PFSK-1 (cell line): ENCODE measurements around the gene HOXB6.

Experiments
- FOXP2 ChIP-seq: optimal IDR thresholded peaks from 2 replicates; pipeline ENCODE3; 2011; ENCODE audit warnings: borderline replicate concordance, control low read depth, inconsistent platforms; ENCODE audit not compliant: insufficient read depth; ENCODE audit errors: extremely low read length, extremely low read depth
- POLR2AphosphoS5 ChIP-seq: IDR thresholded peaks from 2 replicates; pipeline ENCODE4 v1.6.1; 2012; ENCODE audit warnings: low read depth, mild to moderate bottlenecking, control low read depth, low read length, moderate library complexity
- SIN3A ChIP-seq: IDR thresholded peaks from 2 replicates; pipeline ENCODE4 v1.6.1; 2012; ENCODE audit warnings: mild to moderate bottlenecking, low read length, moderate library complexity, borderline replicate concordance; ENCODE audit not compliant: insufficient read depth
- TAF1 ChIP-seq: IDR thresholded peaks from 2 replicates; pipeline ENCODE4 v1.6.1; 2012; ENCODE audit warnings: low read length, control low read depth, borderline replicate concordance; ENCODE audit not compliant: insufficient read depth
- TF ChIP-seq, protein P1 (sequence below), 2 experiments: IDR thresholded peaks; 2 replicates each; pipeline versions ENCODE4 v1.6.1 to v1.8.0; 2011 to 2012; ENCODE audit warnings: low read depth in 2 of 2, low read length in 2 of 2, control low read depth in 1 of 2, inconsistent platforms in 1 of 2, mild to moderate bottlenecking in 1 of 2, moderate library complexity in 1 of 2; ENCODE audit not compliant: insufficient read depth in 1 of 2

HOXB6 gene

DNA sequence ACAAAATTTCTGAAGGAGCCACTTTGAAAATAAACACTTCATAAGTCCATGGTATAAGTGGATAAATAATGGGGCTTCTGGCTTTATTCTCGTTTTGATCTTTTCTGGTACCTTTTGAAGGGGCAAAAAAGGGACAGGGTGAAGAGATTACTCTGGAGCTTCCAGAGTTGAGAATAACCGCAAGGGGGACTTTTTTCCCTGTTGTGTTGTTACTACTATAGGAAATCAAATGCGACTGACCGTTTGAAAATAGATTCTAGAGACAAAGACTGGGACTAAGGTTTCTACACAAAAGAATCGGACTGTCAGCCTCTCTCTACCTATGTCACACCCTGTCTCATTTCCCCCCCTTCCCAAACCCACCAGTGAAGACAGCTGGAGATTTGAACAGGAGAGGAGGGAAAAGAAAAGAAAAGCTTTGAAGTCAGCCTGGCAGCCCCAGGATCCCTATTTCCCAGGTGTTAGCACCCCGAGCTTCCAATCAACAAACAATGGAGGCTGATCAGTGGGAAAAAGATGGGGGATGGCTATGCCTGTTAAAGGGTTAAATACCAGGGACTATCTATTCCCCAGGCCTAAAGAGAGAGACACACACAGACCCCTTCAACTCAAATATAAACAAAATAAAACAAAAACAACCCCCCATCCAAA lies 35.0 kb downstream of the HOXB6 start:
- TF ChIP-seq TAF1 (no peak), FOXP2 (no peak), SIN3A (no peak), POLR2AphosphoS5 (no peak)
- TF ChIP-seq, protein P1, sequence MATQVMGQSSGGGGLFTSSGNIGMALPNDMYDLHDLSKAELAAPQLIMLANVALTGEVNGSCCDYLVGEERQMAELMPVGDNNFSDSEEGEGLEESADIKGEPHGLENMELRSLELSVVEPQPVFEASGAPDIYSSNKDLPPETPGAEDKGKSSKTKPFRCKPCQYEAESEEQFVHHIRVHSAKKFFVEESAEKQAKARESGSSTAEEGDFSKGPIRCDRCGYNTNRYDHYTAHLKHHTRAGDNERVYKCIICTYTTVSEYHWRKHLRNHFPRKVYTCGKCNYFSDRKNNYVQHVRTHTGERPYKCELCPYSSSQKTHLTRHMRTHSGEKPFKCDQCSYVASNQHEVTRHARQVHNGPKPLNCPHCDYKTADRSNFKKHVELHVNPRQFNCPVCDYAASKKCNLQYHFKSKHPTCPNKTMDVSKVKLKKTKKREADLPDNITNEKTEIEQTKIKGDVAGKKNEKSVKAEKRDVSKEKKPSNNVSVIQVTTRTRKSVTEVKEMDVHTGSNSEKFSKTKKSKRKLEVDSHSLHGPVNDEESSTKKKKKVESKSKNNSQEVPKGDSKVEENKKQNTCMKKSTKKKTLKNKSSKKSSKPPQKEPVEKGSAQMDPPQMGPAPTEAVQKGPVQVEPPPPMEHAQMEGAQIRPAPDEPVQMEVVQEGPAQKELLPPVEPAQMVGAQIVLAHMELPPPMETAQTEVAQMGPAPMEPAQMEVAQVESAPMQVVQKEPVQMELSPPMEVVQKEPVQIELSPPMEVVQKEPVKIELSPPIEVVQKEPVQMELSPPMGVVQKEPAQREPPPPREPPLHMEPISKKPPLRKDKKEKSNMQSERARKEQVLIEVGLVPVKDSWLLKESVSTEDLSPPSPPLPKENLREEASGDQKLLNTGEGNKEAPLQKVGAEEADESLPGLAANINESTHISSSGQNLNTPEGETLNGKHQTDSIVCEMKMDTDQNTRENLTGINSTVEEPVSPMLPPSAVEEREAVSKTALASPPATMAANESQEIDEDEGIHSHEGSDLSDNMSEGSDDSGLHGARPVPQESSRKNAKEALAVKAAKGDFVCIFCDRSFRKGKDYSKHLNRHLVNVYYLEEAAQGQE (IDR thresholded peaks at IDR 0.05; ENCODE audit: insufficient read depth in 1 of 2, low read depth in 2 of 2, low read length in 2 of 2) = no peak

DNA sequence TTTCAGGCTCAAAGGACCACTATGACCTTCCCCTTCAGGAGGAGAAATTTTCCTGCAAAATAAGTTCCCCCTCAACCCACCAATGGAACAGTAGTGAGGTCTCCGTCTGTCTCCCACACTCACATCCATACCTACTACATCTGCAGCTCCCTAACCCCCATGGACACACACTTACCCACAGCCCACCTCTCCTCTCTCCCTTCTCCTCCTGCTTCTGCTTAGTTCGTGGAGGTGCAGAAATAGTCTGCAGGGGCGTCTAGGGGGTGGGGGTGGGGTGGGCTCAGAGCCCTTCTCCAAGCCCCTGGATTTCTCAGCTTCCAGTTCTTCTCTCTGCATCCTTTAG lies 35.6 kb downstream of the HOXB6 start:
- TF ChIP-seq FOXP2 (no peak), TAF1 (no peak), SIN3A (no peak), POLR2AphosphoS5 (no peak)
- TF ChIP-seq, protein P1 (IDR thresholded peaks at IDR 0.05; ENCODE audit: insufficient read depth in 1 of 2, low read depth in 2 of 2, low read length in 2 of 2) = no peak

GRCh38 chr17:48568499-48569239 lies 36.1 kb downstream of the HOXB6 start:
- TF ChIP-seq SIN3A (no peak), FOXP2 (no peak), POLR2AphosphoS5 (no peak), TAF1 (no peak)
- TF ChIP-seq, protein P1 (IDR thresholded peaks at IDR 0.05; ENCODE audit: insufficient read depth in 1 of 2, low read depth in 2 of 2, low read length in 2 of 2) = no peak

DNA sequence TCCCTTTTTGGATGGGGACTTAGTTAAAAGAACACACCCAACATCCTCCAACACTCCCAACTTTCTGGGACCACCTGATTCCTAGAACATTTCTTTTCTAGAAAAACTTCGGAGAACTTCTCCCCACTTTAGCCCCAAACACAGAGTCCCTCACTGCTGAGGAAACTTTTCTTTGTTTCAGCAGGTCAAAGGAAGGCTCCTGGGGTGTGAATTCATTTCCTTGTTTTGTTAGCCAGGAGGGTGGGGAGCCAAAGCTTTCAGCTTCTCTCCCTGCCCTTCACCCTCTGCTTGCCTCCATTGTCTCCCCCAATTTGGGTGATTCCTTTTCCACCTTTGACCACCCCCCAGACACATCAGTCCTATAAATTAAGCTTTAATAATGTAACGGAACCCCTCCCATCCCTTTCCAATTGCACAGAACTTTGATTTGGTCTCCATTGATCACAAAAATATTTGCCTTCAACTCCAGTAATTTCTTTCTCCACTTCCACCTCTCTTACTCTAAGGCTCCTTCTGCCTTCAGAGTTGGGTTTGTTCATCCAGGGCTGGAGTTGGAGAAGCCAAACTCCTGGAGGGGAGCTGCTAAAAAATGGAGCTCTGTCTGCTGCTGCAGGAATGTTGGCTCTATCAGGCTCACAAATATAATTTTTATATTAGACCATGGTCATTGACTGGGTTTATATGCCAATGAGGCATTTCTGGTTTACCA lies 37.0 kb downstream of the HOXB6 start:
- no peak for TF ChIP-seq POLR2AphosphoS5
- TF ChIP-seq, protein P1 (IDR thresholded peaks at IDR 0.05; ENCODE audit: insufficient read depth in 1 of 2, low read depth in 2 of 2, low read length in 2 of 2) = no peak
- TF ChIP-seq TAF1 = no peak
- no peak for TF ChIP-seq SIN3A
- no peak for TF ChIP-seq FOXP2

DNA sequence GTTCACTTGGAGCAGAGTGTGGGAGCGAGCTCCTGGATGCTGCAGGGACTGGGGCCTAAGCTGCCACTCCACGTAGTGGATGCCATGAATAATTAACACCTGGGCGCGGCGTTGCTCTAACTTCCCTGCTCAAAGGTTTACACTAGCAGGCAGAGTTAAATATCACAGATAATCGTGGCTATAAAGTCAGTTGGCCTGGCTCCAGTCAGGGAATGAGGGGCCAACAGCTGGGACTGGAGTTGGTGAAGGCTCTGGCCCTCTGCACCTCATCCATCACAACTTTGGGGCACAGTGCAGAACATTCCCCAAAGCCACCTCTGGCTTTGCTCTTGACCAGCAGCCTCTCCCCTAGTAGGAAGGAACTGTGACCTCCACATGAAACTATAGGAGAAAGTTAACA lies 37.6 kb downstream of the HOXB6 start:
- TF ChIP-seq, protein P1 (IDR thresholded peaks at IDR 0.05; ENCODE audit: insufficient read depth in 1 of 2, low read depth in 2 of 2, low read length in 2 of 2) = no peak
- TF ChIP-seq FOXP2 = no peak
- no peak for TF ChIP-seq SIN3A
- no peak for TF ChIP-seq POLR2AphosphoS5
- TF ChIP-seq TAF1 = no peak
